Activated B cell treated with CpG ODN at 0.5 μM for 24 hours (primary cell): Measurements from ENCODE around the gene RNF224. TPM values are rescaled to one million over a fixed set of nuclear protein-coding genes. Genes with fewer than 3 reads are reported as not detected.

Experiments used
- ATAC-seq: fragments of 200-7000 bp; cut with Tn5 transposase; one replicate; pipeline ENCODE4 v1.10.0; 2021; ENCODE audit warnings: low read depth, mild to moderate bottlenecking, moderate library complexity
- CTCF ChIA-PET: fragments of 350-600 bp; sonication (Branson Sonifier 250); formaldehyde crosslinking; loops from one replicate; lab custom pipeline; 2021; ENCODE audit warnings: antibody characterized with exemption; lab: Charles Lee
- POLR2A ChIA-PET: fragments of 350-600 bp; sonication (Branson Sonifier 250); formaldehyde crosslinking; loops from one replicate; lab custom pipeline; 2021; ENCODE audit warnings: antibody characterized with exemption; lab: Charles Lee
- DNase-seq: peaks from one replicate; pipeline ENCODE4 v3.0.0; 2022
- H3K27ac Mint-ChIP-seq: one replicate; pipeline ENCODE4 v1.8.0; 2020; ENCODE audit warnings: mixed read lengths
- H3K27me3 Mint-ChIP-seq: one replicate; pipeline ENCODE4 v1.8.0; 2021; ENCODE audit warnings: mixed read lengths
- H3K36me3 Mint-ChIP-seq: one replicate; pipeline ENCODE4 v1.8.0; 2021; ENCODE audit warnings: low read depth, mixed read lengths
- H3K4me1 Mint-ChIP-seq: one replicate; pipeline ENCODE4 v1.8.0; 2021; ENCODE audit warnings: mixed read lengths
- H3K4me3 Mint-ChIP-seq: one replicate; pipeline ENCODE4 v1.8.0; 2020; ENCODE audit warnings: mild to moderate bottlenecking, mixed read lengths
- H3K9me3 Mint-ChIP-seq: one replicate; pipeline ENCODE4 v1.8.0; 2020; ENCODE audit warnings: mixed read lengths
- CTCF ChIP-seq: fragments of 200-600 bp; IDR thresholded peaks from one replicate; pipeline ENCODE4 v1.8.0; 2022; ENCODE audit warnings: antibody characterized with exemption, mild to moderate bottlenecking
- intact Hi-C: fragments of 100-400 bp; cut with micrococcal nuclease; formaldehyde crosslinking; loops from one replicate; pipeline ENCODE4 v1.15.1; 2024
- total RNA-seq: library from RNA; stranded (reverse); gene quantifications from 2 replicates; pipeline ENCODE4 v1.2.3, GENCODE V29; 2022

Gene RNF224
- total RNA-seq, 1 donor from 2014 or later: not detected

- Mint-ChIP-seq H3K4me1 (peaks cover 35% of the 10 kb centered on the region), H3K36me3 (peaks cover 48% of the 10 kb centered on the region), H3K4me3 (peak overlapping the region; percentile 33), H3K27me3 (no peaks in the 10 kb centered on the region), H3K27ac (peak overlapping the region; percentile 44), H3K9me3 (no peaks in the 10 kb centered on the region)
- POLR2A ChIA-PET: interaction anchor here (0.6 to 3.2 kb wide), 9 partner anchors 9 to 283 kb away, joined by 3 to 20 read pairs (median 6); partner anchors contain the start of genes TOR4A and TUBB4B
- ATAC-seq (peak; percentile 93), DNase-seq (no peak)
- intact Hi-C loops: loop anchor here (1.0 to 2.0 kb wide), 2 partner anchors 13 to 27 kb away; partner anchors contain the start of genes NELFB and TUBB4B
- CTCF ChIA-PET: no interaction called here
- TF ChIP-seq CTCF: no peak
Measured at GRCh38 chr9:137267933-137268355, 40.6 kb downstream of the RNF224 start.

- TF ChIP-seq CTCF: no peak
- ChIA-PET CTCF (interaction anchor here (1.0 kb wide), 1 partner anchor 32 kb away, joined by 3 read pairs; no protein-coding TSS in a partner anchor), POLR2A (interaction anchor here (0.6 to 3.2 kb wide), 8 partner anchors 9 to 136 kb away, joined by 3 to 20 read pairs (median 6); partner anchors contain the start of genes TOR4A and TUBB4B)
- intact Hi-C loops: loop anchor here (1.0 to 2.0 kb wide), 2 partner anchors 13 to 28 kb away; partner anchors contain the start of genes NELFB and TUBB4B
- ATAC-seq: no peak
- H3K36me3 Mint-ChIP-seq: peaks cover 47% of the 10 kb centered on the region
- H3K27ac Mint-ChIP-seq: peak overlapping the region; percentile 44
- H3K4me1 Mint-ChIP-seq: peaks cover 36% of the 10 kb centered on the region
- H3K27me3 Mint-ChIP-seq: no peaks in the 10 kb centered on the region
- DNase-seq: no peak
- H3K9me3 Mint-ChIP-seq: no peaks in the 10 kb centered on the region
- H3K4me3 Mint-ChIP-seq: peak overlapping the region; percentile 33
Measured at GRCh38 chr9:137268538-137269201, 41.4 kb downstream of the RNF224 start.

- Mint-ChIP-seq H3K4me1 (peaks cover 39% of the 10 kb centered on the region), H3K27me3 (no peaks in the 10 kb centered on the region), H3K4me3 (peak overlapping the region; percentile 33), H3K27ac (peak overlapping the region; percentile 44), H3K36me3 (peaks cover 41% of the 10 kb centered on the region), H3K9me3 (no peaks in the 10 kb centered on the region)
- POLR2A ChIA-PET: interaction anchor here (0.7 to 3.2 kb wide), 6 partner anchors 8 to 183 kb away, joined by 3 to 20 read pairs (median 4); partner anchors contain the start of genes MAN1B1, TOR4A and TUBB4B
- no peak for TF ChIP-seq CTCF
- intact Hi-C loops: loop anchor here (2.0 kb wide), 1 partner anchor 29 kb away; the partner anchor contains the start of gene TUBB4B
- no peak for DNase-seq
- ATAC-seq: peak; percentile 9
- CTCF ChIA-PET: interaction anchor here (1.0 kb wide), 1 partner anchor 33 kb away, joined by 3 read pairs; no protein-coding TSS in a partner anchor
Measured at GRCh38 chr9:137269231-137269772, 42.0 kb downstream of the RNF224 start.

GRCh38 chr9:137270929-137271695 lies 43.8 kb downstream of the RNF224 start:
- Mint-ChIP-seq H3K4me1 (peaks cover 57% of the 10 kb centered on the region), H3K27ac (no peak overlapping the region), H3K4me3 (no peak overlapping the region), H3K36me3 (peaks cover 34% of the 10 kb centered on the region), H3K9me3 (no peaks in the 10 kb centered on the region), H3K27me3 (no peaks in the 10 kb centered on the region)
- intact Hi-C loops: no loop called here
- CTCF ChIA-PET: no interaction called here
- POLR2A ChIA-PET: interaction anchor here (0.6 kb wide), 1 partner anchor 723 kb away, joined by 3 read pairs; no protein-coding TSS in a partner anchor
- DNase-seq (no peak), ATAC-seq (no peak)
- TF ChIP-seq CTCF: no peak
